Measurements from ENCODE around the gene FAM20A. TPM values are rescaled to one million over a fixed set of nuclear protein-coding genes. Genes with fewer than 3 reads are reported as not detected.
A peak's percentile ranks its signal among the peaks of the same experiment; 100 is the strongest.

Gene FAM20A
- total RNA-seq, 2 experiments from 2014 or later: not detected

DNA sequence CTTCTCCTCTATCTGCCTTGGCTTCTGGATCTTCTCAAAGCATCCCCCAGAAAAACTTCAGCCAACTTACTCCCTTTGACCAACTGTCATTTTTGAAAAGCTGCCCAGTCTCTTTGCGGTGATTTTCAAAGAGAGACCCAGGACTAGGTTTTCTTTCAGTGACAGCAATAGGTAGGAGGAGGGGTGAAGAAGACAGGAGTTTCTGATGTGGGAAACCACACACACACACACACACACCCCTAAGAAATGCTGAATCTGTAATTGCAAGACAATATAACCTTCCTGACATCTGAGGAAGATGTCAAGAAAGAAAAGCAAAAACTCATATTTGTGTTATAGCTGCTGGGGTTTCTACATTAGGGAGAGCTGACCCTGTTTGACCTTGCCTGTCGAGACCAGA, 5.2 kb downstream of the FAM20A start:
- Mint-ChIP-seq H3K36me3 (ENCODE audit: low read depth) (no peaks in the 10 kb centered on the region), H3K27me3 (ENCODE audit: low read depth) (peaks cover 53% of the 10 kb centered on the region), H3K4me3 (no peak overlapping the region), H3K9me3 (ENCODE audit: insufficient read depth) (no peaks in the 10 kb centered on the region), H3K4me1 (ENCODE audit: low read depth) (peaks cover 22% of the 10 kb centered on the region), H3K27ac (no peak overlapping the region)
- ChIA-PET POLR2A (no interaction called here), CTCF (interaction anchor here (0.8 kb wide), 2 partner anchors 18 to 62 kb away, joined by 3 to 4 read pairs; no protein-coding TSS in a partner anchor)
- ATAC-seq: peak; percentile 49
- no peak for DNase-seq

DNA sequence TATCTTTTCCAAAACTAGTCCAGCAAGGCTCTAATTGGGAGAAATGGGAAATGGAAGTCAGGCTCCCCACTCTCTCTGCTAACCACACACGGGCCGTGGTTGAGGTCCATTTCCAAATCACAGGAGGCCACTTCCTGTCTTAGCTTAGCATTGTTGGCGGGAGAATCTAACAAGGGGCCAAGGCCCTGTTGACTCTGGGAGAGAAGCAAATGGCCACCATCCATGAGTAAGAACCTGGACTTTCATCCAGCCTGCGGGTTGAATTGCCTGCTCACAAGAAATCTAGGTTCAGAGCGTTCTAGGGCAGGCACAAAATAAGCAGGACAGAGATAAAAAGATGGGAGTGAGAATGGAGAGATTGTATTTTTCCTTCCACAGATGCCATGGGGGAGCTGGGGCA, 5.7 kb downstream of the FAM20A start:
- H3K36me3 Mint-ChIP-seq (ENCODE audit: low read depth): no peaks in the 10 kb centered on the region
- no peak overlapping the region for H3K27ac Mint-ChIP-seq
- no peak overlapping the region for H3K4me3 Mint-ChIP-seq
- ChIA-PET POLR2A (no interaction called here), CTCF (interaction anchor here (0.8 kb wide), 1 partner anchor 61 kb away, joined by 3 read pairs; no protein-coding TSS in a partner anchor)
- H3K27me3 Mint-ChIP-seq (ENCODE audit: low read depth): peaks cover 55% of the 10 kb centered on the region
- no peaks in the 10 kb centered on the region for H3K9me3 Mint-ChIP-seq (ENCODE audit: insufficient read depth)
- ATAC-seq (no peak), DNase-seq (no peak)
- peaks cover 22% of the 10 kb centered on the region for H3K4me1 Mint-ChIP-seq (ENCODE audit: low read depth)

DNA sequence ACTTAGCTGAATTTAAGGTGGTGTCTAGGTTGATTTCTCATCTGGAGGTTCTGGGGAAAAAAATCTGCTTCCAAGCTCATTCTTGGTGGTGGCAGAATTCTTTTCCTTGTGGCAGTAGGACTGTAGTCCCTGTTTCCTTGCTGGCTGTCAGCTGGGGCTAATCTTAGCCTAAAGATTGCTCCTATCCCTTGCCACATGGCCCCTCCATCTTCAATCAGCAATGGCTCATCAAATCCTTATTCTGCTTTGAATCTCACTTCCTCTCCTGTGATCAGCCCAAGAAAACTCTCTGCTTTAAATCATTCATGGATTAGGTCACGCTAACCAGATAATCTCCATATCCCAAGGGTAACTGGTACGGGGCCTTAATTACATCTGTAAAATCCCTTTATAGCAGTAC, 6.6 kb downstream of the FAM20A start:
- Mint-ChIP-seq H3K9me3 (ENCODE audit: insufficient read depth) (no peaks in the 10 kb centered on the region), H3K27me3 (ENCODE audit: low read depth) (peaks cover 51% of the 10 kb centered on the region), H3K36me3 (ENCODE audit: low read depth) (no peaks in the 10 kb centered on the region), H3K4me3 (no peak overlapping the region), H3K4me1 (ENCODE audit: low read depth) (peaks cover 18% of the 10 kb centered on the region), H3K27ac (no peak overlapping the region)
- CTCF ChIA-PET: interaction anchor here (1.5 kb wide), 1 partner anchor 57 kb away, joined by 3 read pairs; no protein-coding TSS in a partner anchor
- DNase-seq (no peak), ATAC-seq (no peak)
- POLR2A ChIA-PET: no interaction called here

DNA sequence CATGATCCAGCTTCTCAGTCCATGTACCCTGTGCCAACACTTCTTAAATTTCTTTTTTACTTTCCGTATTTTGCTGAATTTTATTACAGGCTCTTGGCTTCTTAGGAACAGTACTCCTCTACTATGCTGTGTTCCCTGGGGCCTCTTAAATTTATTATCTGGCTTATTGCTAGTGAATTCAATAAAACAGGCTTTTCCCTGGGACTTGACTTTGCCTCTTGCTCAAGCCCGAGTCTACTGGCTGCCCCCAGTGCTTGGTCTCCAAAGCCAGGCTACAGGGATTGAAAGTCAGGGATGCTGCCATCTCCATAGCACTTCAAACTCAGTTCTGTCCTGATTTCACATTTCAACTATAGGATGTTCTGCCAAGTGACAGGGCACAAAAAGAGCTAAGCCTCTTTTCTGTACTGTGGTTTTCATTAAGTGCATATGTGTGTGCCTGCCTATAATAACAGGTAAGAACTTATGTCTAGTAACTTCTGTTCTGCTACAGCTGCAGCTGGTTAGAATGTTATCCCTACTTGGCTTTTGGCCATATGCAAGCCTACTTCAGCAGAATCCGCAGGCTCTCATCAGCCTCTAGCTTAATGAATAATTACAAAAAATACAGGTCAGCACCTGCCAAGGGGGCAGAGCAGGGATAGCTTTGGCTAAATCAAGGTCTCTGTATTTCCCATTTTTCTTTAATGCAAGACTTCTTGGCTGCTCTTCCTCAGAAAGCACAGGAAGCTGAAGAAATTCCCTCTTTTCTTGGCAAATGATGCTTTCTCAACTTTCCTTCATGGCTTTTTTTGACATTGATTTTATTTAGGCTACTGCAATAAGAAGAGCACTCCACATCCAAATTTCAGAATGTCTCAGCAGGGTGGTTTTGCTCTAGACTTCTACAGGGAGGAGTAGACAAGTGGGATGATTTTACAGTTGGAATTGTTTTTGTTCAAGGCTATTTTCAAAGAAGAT, 8.2 kb downstream of the FAM20A start:
- H3K9me3 Mint-ChIP-seq (ENCODE audit: insufficient read depth): no peaks in the 10 kb centered on the region
- no peak overlapping the region for H3K4me3 Mint-ChIP-seq
- no peak overlapping the region for H3K27ac Mint-ChIP-seq
- H3K27me3 Mint-ChIP-seq (ENCODE audit: low read depth): peaks cover 42% of the 10 kb centered on the region
- POLR2A ChIA-PET: no interaction called here
- CTCF ChIA-PET: interaction anchor here (1.5 kb wide), 1 partner anchor 55 kb away, joined by 3 read pairs; no protein-coding TSS in a partner anchor
- ATAC-seq: no peak
- no peaks in the 10 kb centered on the region for H3K36me3 Mint-ChIP-seq (ENCODE audit: low read depth)
- no peak for DNase-seq
- peaks cover 18% of the 10 kb centered on the region for H3K4me1 Mint-ChIP-seq (ENCODE audit: low read depth)

DNA sequence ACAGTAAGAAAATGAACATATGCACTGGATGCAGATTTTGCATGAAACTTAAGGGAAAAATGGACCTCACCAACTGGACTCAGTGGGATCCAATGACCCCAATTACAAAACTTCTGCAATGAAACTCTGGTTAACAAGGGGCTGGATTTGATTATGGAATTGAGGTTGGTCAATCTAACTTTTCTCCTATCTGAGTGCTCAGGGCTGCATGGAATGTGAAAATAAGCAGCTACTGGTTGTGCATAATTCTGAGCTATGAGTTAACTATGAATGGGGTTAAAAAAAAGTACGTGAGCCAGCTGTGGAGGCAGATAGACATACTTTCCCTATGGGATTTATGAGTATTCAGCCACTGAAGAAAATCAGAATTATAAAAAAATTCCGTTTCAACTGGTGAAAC, 9.2 kb downstream of the FAM20A start:
- H3K9me3 Mint-ChIP-seq (ENCODE audit: insufficient read depth): no peaks in the 10 kb centered on the region
- peaks cover 18% of the 10 kb centered on the region for H3K4me1 Mint-ChIP-seq (ENCODE audit: low read depth)
- no peak overlapping the region for H3K27ac Mint-ChIP-seq
- peaks cover 35% of the 10 kb centered on the region for H3K27me3 Mint-ChIP-seq (ENCODE audit: low read depth)
- no peak overlapping the region for H3K4me3 Mint-ChIP-seq
- CTCF ChIA-PET: no interaction called here
- ATAC-seq: no peak
- H3K36me3 Mint-ChIP-seq (ENCODE audit: low read depth): no peaks in the 10 kb centered on the region
- POLR2A ChIA-PET: no interaction called here
- no peak for DNase-seq

DNA sequence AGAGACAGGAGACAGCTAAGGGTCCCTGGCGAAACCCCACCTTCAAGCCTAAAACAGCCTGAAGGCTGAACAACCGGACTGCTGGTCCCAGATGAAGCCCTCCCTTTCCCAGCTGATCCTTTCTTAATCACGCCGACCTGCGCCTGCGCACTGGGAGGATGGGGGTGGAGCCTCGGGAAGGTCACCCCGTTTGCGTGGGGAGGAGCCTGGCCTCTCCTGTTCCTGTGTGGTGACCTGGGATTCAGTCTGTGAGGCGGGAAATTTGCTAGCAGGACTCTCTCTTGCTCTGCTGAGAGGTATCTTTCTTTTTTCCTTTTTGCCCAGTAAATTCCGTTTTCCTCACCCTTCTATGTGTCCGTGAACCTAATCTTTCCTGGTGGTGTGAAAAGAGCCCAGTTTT, 9.6 kb downstream of the FAM20A start:
- POLR2A ChIA-PET: no interaction called here
- H3K9me3 Mint-ChIP-seq (ENCODE audit: insufficient read depth): no peaks in the 10 kb centered on the region
- no peak for ATAC-seq
- peaks cover 31% of the 10 kb centered on the region for H3K27me3 Mint-ChIP-seq (ENCODE audit: low read depth)
- CTCF ChIA-PET: no interaction called here
- H3K4me3 Mint-ChIP-seq: no peak overlapping the region
- H3K27ac Mint-ChIP-seq: no peak overlapping the region
- peaks cover 17% of the 10 kb centered on the region for H3K4me1 Mint-ChIP-seq (ENCODE audit: low read depth)
- no peaks in the 10 kb centered on the region for H3K36me3 Mint-ChIP-seq (ENCODE audit: low read depth)
- no peak for DNase-seq

DNA sequence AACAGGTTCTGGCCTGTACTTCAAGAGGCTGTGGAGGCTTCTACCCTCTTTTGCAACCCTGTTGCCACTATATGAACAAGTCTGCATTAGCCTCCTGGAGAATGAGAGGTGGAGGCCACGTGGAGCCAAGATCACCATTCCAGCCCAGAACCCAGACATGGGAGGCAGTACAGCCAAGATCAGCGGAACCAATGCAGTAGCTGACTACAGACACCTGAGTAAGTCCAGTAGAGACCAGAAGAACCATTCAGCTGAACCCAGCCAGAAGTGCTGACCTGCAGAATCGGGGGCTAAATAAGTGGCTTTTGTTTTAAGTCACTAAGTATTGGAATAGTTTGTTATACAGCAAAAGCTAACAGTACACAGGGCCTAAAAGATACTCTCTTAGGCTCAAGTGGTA, 12.1 kb downstream of the FAM20A start:
- no peak for ATAC-seq
- no peak for DNase-seq
- POLR2A ChIA-PET: no interaction called here
- Mint-ChIP-seq H3K4me3 (no peak overlapping the region), H3K27ac (no peak overlapping the region), H3K9me3 (ENCODE audit: insufficient read depth) (no peaks in the 10 kb centered on the region), H3K4me1 (ENCODE audit: low read depth) (no peaks in the 10 kb centered on the region), H3K36me3 (ENCODE audit: low read depth) (no peaks in the 10 kb centered on the region), H3K27me3 (ENCODE audit: low read depth) (peaks cover 21% of the 10 kb centered on the region)
- CTCF ChIA-PET: no interaction called here

DNA sequence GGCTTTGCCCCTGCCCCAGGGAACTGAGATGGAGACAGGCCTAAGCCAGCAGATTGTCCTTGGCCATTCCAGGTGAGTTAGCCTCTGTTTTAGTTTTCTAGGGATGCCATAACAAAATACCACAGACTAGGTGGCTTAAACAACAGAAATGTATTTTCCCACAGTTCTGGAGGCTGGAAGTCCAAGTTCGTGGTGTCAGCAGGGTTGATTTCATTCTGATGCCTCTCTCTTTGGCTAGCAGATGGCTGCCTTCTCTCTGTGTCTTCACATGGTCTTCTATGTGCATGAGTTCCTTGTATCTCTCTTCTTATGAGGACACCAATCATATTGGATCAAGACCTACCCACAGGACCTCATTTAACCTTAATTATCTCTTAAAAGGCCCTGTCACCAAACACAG, 12.8 kb downstream of the FAM20A start:
- Mint-ChIP-seq H3K27ac (no peak overlapping the region), H3K27me3 (ENCODE audit: low read depth) (peaks cover 16% of the 10 kb centered on the region), H3K4me3 (no peak overlapping the region), H3K36me3 (ENCODE audit: low read depth) (no peaks in the 10 kb centered on the region), H3K4me1 (ENCODE audit: low read depth) (no peaks in the 10 kb centered on the region), H3K9me3 (ENCODE audit: insufficient read depth) (no peaks in the 10 kb centered on the region)
- ATAC-seq: no peak
- no peak for DNase-seq
- POLR2A ChIA-PET: no interaction called here
- CTCF ChIA-PET: no interaction called here

DNA sequence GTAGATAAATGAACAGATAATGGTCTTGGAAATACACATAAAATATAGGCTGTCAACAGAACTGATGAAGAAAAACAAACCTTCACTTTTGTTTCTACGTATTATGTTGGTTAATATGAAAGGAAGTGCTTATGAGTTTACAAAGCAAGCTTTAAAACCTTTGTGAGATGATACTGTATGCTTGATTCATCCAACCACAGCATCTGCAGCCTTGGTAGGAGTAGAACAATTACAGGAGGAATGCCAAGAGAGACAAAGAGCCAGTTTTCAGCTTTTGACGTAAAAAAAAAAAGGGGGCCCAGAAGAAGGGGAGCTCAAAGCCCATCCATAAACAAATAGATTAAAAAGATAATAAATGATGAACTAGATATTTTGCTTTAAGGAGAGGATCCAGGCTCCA, 13.3 kb downstream of the FAM20A start:
- peaks cover 15% of the 10 kb centered on the region for H3K27me3 Mint-ChIP-seq (ENCODE audit: low read depth)
- no peaks in the 10 kb centered on the region for H3K4me1 Mint-ChIP-seq (ENCODE audit: low read depth)
- no peaks in the 10 kb centered on the region for H3K9me3 Mint-ChIP-seq (ENCODE audit: insufficient read depth)
- no peaks in the 10 kb centered on the region for H3K36me3 Mint-ChIP-seq (ENCODE audit: low read depth)
- DNase-seq (no peak), ATAC-seq (no peak)
- POLR2A ChIA-PET: no interaction called here
- no peak overlapping the region for H3K4me3 Mint-ChIP-seq
- CTCF ChIA-PET: interaction anchor here (0.6 kb wide), 1 partner anchor 296 kb away, joined by 3 read pairs; no protein-coding TSS in a partner anchor
- no peak overlapping the region for H3K27ac Mint-ChIP-seq

DNA sequence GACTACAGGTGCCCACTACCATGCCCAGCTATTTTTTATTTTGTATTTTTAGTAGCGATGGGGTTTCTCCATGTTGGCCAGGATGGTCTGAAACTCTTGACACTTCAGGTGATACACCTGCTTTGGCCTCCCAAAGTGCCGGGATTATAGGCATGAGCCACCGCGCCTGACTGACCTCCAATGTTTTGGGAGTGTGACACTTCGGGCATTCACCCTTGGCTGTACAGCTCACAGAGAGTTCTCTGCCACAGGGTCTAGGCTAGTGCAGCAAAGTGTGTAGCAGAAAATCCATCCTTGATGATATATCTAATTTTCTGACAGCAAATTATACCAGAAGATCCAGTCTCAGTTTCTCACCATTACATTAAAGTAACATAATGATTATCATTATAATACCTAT, 14.1 kb downstream of the FAM20A start:
- H3K9me3 Mint-ChIP-seq (ENCODE audit: insufficient read depth): no peaks in the 10 kb centered on the region
- H3K36me3 Mint-ChIP-seq (ENCODE audit: low read depth): no peaks in the 10 kb centered on the region
- no peak overlapping the region for H3K27ac Mint-ChIP-seq
- ATAC-seq: no peak
- ChIA-PET POLR2A (no interaction called here), CTCF (interaction anchor here (0.6 kb wide), 1 partner anchor 297 kb away, joined by 3 read pairs; no protein-coding TSS in a partner anchor)
- DNase-seq: no peak
- no peak overlapping the region for H3K4me3 Mint-ChIP-seq
- no peaks in the 10 kb centered on the region for H3K4me1 Mint-ChIP-seq (ENCODE audit: low read depth)
- H3K27me3 Mint-ChIP-seq (ENCODE audit: low read depth): peaks cover 10% of the 10 kb centered on the region

DNA sequence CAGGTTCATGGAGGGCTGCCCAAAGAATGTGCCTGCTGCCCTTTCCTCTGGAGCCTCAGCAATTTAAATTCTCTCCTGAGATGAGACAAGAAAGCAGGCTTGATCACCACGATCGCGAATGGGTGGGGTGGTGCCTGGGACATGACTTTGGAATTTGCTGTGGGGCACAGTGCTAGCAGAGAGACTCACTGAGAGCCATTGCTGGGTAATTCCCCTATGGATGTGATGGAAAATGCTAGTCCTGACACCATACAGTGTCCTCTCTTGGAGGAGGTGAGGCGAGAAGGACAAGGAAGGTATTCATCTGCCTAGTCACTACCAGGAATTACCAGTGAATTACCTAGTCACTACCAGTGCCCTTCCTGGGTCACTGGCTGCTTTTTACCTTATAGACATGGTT, 15.5 kb downstream of the FAM20A start:
- Mint-ChIP-seq H3K36me3 (ENCODE audit: low read depth) (no peaks in the 10 kb centered on the region), H3K9me3 (ENCODE audit: insufficient read depth) (no peaks in the 10 kb centered on the region)

DNA sequence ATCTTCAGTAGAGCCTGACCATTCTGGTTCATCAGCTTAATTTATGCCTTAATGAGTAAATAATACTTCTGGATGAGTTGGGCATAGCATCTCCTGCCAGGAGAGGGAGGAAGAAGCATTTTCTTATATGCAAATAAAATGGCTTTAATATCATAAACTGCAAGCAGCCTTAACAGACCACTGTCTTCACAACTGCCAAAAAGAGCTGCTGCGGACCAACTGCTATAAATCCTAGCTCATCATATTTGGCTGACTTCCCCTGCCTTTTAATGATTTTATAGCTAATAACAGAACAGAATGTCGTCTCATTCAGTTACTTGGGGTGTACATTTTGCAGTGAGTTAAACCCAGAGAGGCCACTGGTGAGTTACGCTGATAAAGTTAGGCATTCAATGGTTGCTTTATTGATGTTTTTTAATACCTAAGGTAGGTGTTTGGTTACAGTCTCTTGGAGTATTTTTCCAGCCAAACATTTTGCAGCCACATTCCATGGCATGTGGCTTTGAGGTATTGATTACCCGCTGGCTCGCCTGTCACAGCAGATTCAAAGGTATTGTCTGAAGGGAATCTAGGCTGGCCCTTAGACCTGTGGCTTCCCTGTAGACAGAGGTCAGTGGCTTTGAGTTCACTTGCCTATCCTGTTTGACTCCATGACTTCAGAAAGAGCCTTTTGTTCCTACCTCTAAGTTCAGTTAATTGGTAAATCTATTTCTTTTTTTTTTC, 16.4 kb downstream of the FAM20A start:
- ChIA-PET CTCF (no interaction called here), POLR2A (no interaction called here)
- H3K4me3 Mint-ChIP-seq: no peak overlapping the region
- H3K4me1 Mint-ChIP-seq (ENCODE audit: low read depth): no peaks in the 10 kb centered on the region
- DNase-seq (no peak), ATAC-seq (no peak)
- no peak overlapping the region for H3K27ac Mint-ChIP-seq
- H3K27me3 Mint-ChIP-seq (ENCODE audit: low read depth): peaks cover 7% of the 10 kb centered on the region
- H3K36me3 Mint-ChIP-seq (ENCODE audit: low read depth): no peaks in the 10 kb centered on the region
- H3K9me3 Mint-ChIP-seq (ENCODE audit: insufficient read depth): no peaks in the 10 kb centered on the region

More for the DNA sequence above, 15.5 kb downstream of the FAM20A start:
- no peak overlapping the region for H3K27ac Mint-ChIP-seq
- peaks cover 3% of the 10 kb centered on the region for H3K27me3 Mint-ChIP-seq (ENCODE audit: low read depth)
- ATAC-seq: no peak
- H3K4me1 Mint-ChIP-seq (ENCODE audit: low read depth): no peaks in the 10 kb centered on the region
- no peak for DNase-seq
- POLR2A ChIA-PET: no interaction called here
- CTCF ChIA-PET: no interaction called here
- H3K4me3 Mint-ChIP-seq: no peak overlapping the region

All from activated CD8-positive, alpha-beta T cell treated with anti-CD3 and anti-CD28 coated beads, Interleukin-2, amount 10 ng/mL, durations not matched to agents 7 days and 5 days (primary cell).